Stimulated activated naive CD4-positive, alpha-beta T cell treated with Interleukin-2 at 50 U/mL for 16 hours (primary cell): ENCODE measurements around the gene MACROD1.
"Not testable (repeated sequence)": the region's sequence is repeated elsewhere in the genome, so short reads cannot be mapped to it uniquely, and the experiment has no call there.

ENCODE experiments used
- DNase-seq: peaks from one replicate; lab custom pipeline; 2025; lab: John Stamatoyannopoulos, UW

Gene MACROD1

GRCh38 chr11:64056213-64056785 lies 109.6 kb downstream of the MACROD1 start:
- no peak for DNase-seq

GRCh38 chr11:64055077-64055476 lies 110.8 kb downstream of the MACROD1 start:
- no peak for DNase-seq

- DNase-seq = no peak
Observed at GRCh38 chr11:64053699-64054098, 112.2 kb downstream of the MACROD1 start.

GRCh38 chr11:64052938-64053622 lies 112.8 kb downstream of the MACROD1 start:
- DNase-seq = no peak

GRCh38 chr11:64052436-64052835 lies 113.5 kb downstream of the MACROD1 start:
- DNase-seq = no peak

- DNase-seq = no peak
Observed at GRCh38 chr11:64051297-64051696, 114.6 kb downstream of the MACROD1 start.

- no peak for DNase-seq
Observed at GRCh38 chr11:64049509-64049908, 116.4 kb downstream of the MACROD1 start.

- no peak for DNase-seq
Observed at GRCh38 chr11:64048042-64048854, 117.7 kb downstream of the MACROD1 start.

- not testable (repeated sequence) for DNase-seq
Observed at GRCh38 chr11:64047373-64047772, 118.5 kb downstream of the MACROD1 start.

- DNase-seq = no peak
Observed at GRCh38 chr11:64045700-64046099, 120.2 kb downstream of the MACROD1 start.

GRCh38 chr11:64044730-64045393 lies 121.1 kb downstream of the MACROD1 start:
- DNase-seq = no peak

- no peak for DNase-seq
Observed at GRCh38 chr11:64043545-64043944, 122.4 kb downstream of the MACROD1 start.

GRCh38 chr11:64042301-64042700 lies 123.6 kb downstream of the MACROD1 start:
- no peak for DNase-seq

- DNase-seq = no peak
Observed at GRCh38 chr11:64041846-64042245, 124.1 kb downstream of the MACROD1 start.

- no peak for DNase-seq
Observed at GRCh38 chr11:64040684-64041322, 125.1 kb downstream of the MACROD1 start.

- DNase-seq = no peak
Observed at GRCh38 chr11:64039012-64039665, 126.8 kb downstream of the MACROD1 start.

GRCh38 chr11:64038500-64038899 lies 127.4 kb downstream of the MACROD1 start:
- DNase-seq = no peak

GRCh38 chr11:64037027-64037634 lies 128.8 kb downstream of the MACROD1 start:
- no peak for DNase-seq

GRCh38 chr11:64036087-64037026 lies 129.6 kb downstream of the MACROD1 start:
- no peak for DNase-seq

GRCh38 chr11:64035576-64035975 lies 130.3 kb downstream of the MACROD1 start, which contains the start of gene FLRT1:
FLRT1 (plus strand) TSS chr11:64035931; CDS start chr11:64116268, 80,337 bp downstream.
- DNase-seq = no peak
